Measurements from ENCODE around the gene SH2D1A. TPM values are rescaled to one million over a fixed set of nuclear protein-coding genes. Genes with fewer than 3 reads are reported as not detected.

The SH2D1A gene
- not detected in 2 replicates for total RNA-seq

DNA sequence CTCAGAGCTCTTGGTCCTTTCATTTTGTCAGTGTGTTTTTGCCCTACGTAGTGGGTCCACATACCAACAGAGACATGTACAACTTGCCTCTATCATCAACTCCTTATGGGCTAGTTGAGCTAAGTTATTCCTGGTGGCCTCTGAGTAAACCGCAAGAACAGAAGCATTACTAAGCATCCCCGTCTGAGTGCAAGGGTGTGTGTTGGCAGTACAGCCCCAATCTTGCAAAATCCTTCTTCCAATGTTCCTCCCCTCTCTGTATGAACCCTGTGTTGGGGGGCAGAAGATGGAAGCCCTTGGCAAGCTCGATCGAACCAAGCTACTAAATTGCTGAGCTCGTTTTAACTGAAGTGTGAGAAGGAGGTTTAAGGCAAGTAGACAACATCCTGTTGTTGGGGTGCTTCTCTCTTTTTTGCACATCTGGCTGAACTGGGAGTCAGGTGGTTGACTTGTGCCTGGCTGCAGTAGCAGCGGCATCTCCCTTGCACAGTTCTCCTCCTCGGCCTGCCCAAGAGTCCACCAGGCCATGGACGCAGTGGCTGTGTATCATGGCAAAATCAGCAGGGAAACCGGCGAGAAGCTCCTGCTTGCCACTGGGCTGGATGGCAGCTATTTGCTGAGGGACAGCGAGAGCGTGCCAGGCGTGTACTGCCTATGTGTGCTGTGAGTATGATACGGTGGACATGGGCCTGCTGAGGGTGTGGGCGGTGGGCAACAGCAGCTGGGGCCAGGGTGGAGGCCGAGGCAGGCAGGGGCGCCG lies at the start of gene SH2D1A:
Gene SH2D1A, plus strand, starts transcription at position 447 of the 760 bp plus-strand sequence. Its CDS starts 80 bp downstream, at position 527.

DNA sequence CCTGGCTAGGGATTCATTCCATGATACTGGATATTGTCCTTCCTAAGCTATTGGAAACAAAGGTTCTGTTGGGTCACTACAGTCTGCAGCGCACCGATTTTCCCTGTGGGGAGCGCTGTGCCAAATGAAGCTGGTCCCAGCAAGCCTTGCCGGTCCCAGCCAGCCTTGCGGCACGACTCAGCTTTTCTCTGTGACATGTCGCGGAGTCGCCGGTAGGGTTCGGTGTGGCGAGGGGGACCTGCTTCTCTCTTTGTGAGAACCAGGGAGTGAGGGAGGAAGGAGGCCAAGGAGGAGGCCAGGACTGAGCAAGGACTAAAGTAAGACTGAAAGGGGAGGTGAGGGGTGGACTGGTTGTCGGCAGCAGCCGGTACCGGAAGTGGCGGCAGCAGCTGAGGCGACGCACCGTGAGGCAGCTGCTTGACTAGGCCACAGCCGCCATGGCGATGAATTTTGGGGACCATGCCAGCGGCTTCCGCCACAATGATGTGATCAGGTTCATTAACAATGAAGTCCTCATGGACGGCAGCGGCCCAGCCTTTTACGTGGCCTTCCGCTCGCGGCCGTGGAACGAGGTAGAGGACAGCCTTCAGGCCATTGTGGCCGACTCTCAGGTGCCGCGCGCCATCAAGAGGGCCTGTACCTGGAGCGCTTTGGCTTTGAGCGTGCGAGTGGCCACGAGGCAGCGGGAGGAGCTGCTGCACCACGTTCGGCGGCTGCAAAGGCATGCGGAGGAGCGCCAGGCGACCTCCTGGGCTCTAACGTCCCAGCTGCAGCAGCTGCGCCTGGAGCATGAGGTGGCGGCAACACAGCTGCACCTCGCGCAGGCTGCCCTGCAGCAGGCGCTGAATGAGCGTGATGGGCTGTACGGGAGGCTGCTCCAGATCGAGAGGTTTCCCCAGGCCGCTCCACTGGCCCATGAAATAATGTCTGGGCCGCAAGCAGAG lies 13.6 kb upstream of the SH2D1A start, which contains the start of gene TEX13D:
Gene TEX13D, plus strand, starts transcription at position 180 of the 944 bp plus-strand sequence. Its CDS starts 258 bp downstream, at position 438.

Other genes with a start within 250 kb of the SH2D1A start
- gene TEX13D, start 13.9 kb upstream of the SH2D1A start, total RNA-seq: not detected in 2 replicates